ENCODE results near the gene TFPT.

Gene TFPT

GRCh38 chr19:54069470-54069869 is 46.0 kb downstream of the TFPT start:
- no peak for DNase-seq

GRCh38 chr19:54063350-54064116 is 51.9 kb downstream of the TFPT start, which contains the start of gene VSTM1:
VSTM1 (minus strand) TSS chr19:54063897; CDS start chr19:54063777, 120 bp downstream.
- no peak for DNase-seq

DNA sequence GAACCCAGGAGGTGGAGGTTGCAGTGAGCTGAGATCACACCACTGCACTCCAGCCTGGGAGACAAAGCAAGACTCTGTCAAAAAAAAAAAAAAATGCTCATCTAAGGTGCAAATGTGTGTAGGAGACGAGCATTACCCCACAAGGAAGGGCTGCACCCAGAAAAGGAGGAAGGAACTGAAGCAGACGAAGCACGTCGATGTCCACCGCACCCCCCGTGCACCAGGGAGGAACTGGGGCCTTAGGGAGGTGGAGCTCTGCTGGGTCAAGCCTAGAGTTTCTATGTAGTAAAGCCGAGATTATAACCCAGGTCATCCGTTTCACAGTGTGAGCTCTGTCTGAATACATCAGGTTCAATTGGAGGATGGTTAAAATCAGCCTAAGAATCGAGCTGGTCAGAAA is 52.8 kb downstream of the TFPT start:
- DNase-seq, result no peak
